Endothelial cell of umbilical vein (primary cell): ENCODE results near the gene CHMP5. TPM values are rescaled to one million over a fixed set of nuclear protein-coding genes. Genes with fewer than 3 reads are reported as not detected.

Experiments
- BruUV-seq: library from RNA; stranded (reverse); fragments of 400-500 nt; replicated peaks from 2 replicates; lab custom pipeline; 2021; lab: Mats Ljungman, UMichigan
- CTCF ChIA-PET: fragments of 300-600, 350-600 bp; sonication (Branson Sonifier 250); formaldehyde crosslinking; loops from one replicate; lab custom pipeline; 2021; ENCODE audit warnings: antibody characterized with exemption, inconsistent platforms; lab: Charles Lee
- POLR2A ChIA-PET: fragments of 300-600, 350-600 bp; sonication (Branson Sonifier 250); formaldehyde crosslinking; loops from one replicate; lab custom pipeline; 2021; ENCODE audit warnings: antibody characterized with exemption, inconsistent platforms; lab: Charles Lee
- DNase-seq: peaks from one replicate; pipeline ENCODE4 v3.0.0-alpha.2; 2011; ENCODE audit warnings: low read depth, low spot score
- FAIRE-seq: peaks from 2 replicates; lab custom pipeline; 2011; peaks lifted over from hg19 to GRCh38; lab: Jason Lieb, UNC
- H2AFZ ChIP-seq: 2 replicates; pipeline ENCODE4 v1.6.0; 2012; ENCODE audit warnings: low read depth, low read length, control low read depth, inconsistent platforms
- H3K27ac ChIP-seq: 2 replicates; pipeline ENCODE4 v1.5.1; 2011; ENCODE audit warnings: low read depth, mild to moderate bottlenecking, control low read depth, low read length, moderate library complexity; ENCODE audit not compliant: insufficient read depth
- H3K27me3 ChIP-seq, 2 experiments: 2 replicates each; pipeline versions ENCODE4 v1.6.0 to v1.6.1; 2011; ENCODE audit warnings: low read length in 2 of 2, mixed read lengths in 1 of 2; ENCODE audit not compliant: control insufficient read depth in 2 of 2, insufficient read depth in 2 of 2
- H3K36me3 ChIP-seq, 2 experiments: 2 replicates in 1 of 2; 3 replicates in 1 of 2; pipeline ENCODE4 v1.5.1; 2011; ENCODE audit warnings: low read length in 2 of 2, mild to moderate bottlenecking in 1 of 2, moderate library complexity in 1 of 2; ENCODE audit not compliant: control insufficient read depth in 2 of 2, insufficient read depth in 2 of 2; ENCODE audit errors: extremely low read depth in 1 of 2
- H3K4me1 ChIP-seq: 3 replicates; pipeline ENCODE4 v1.5.1; 2011; ENCODE audit warnings: mild to moderate bottlenecking, low read length; ENCODE audit not compliant: control insufficient read depth, insufficient read depth; ENCODE audit errors: extremely low read depth
- H3K4me2 ChIP-seq: 2 replicates; pipeline ENCODE4 v1.6.1; 2011; ENCODE audit warnings: low read length, control low read depth, mixed read lengths; ENCODE audit not compliant: insufficient read depth
- H3K4me3 ChIP-seq, 3 experiments: fragments of 200-600 bp in 1 of 3; sonication (generic), shearing (Covaris generic) in 1 of 3; replicated peaks in 1 of 3; 2 replicates each; pipeline ENCODE4 v1.5.1; 2011 to 2016; ENCODE audit warnings: control low read depth in 3 of 3, low read length in 3 of 3, mild to moderate bottlenecking in 2 of 3, inconsistent platforms in 1 of 3, low read depth in 1 of 3, moderate library complexity in 1 of 3; ENCODE audit not compliant: insufficient read depth in 1 of 3
- H3K79me2 ChIP-seq: 2 replicates; pipeline ENCODE4 v1.6.0; 2012; ENCODE audit warnings: low read length, inconsistent platforms; ENCODE audit not compliant: control insufficient read depth, insufficient read depth
- H3K9ac ChIP-seq: replicated peaks from 2 replicates; pipeline ENCODE3; 2011; ENCODE audit warnings: low read length, control low read depth; ENCODE audit not compliant: insufficient read depth; ENCODE audit errors: extremely low read depth
- H3K9me1 ChIP-seq: replicated peaks from 3 replicates; pipeline ENCODE4 v1.6.0; 2011; ENCODE audit warnings: mild to moderate bottlenecking, low read length; ENCODE audit not compliant: control insufficient read depth, insufficient read depth; ENCODE audit errors: extremely low read depth
- H3K9me3 ChIP-seq: replicated peaks from 2 replicates; pipeline ENCODE4 v1.5.1; 2012; ENCODE audit warnings: low read length, inconsistent platforms; ENCODE audit not compliant: control insufficient read depth, insufficient read depth
- H4K20me1 ChIP-seq: replicated peaks from 2 replicates; pipeline ENCODE3; 2011; ENCODE audit warnings: mild to moderate bottlenecking, low read length; ENCODE audit not compliant: control insufficient read depth, insufficient read depth; ENCODE audit errors: extremely low read depth
- EZH2 ChIP-seq: IDR thresholded peaks from 2 replicates; pipeline ENCODE4 v1.6.1; 2012; ENCODE audit warnings: borderline replicate concordance, low read depth, mild to moderate bottlenecking, moderate library complexity, low read length, inconsistent platforms; ENCODE audit not compliant: severe bottlenecking
- FOS ChIP-seq: IDR thresholded peaks from 2 replicates; pipeline ENCODE4 v1.6.1; 2011; ENCODE audit warnings: mild to moderate bottlenecking, low read length, moderate library complexity, borderline replicate concordance; ENCODE audit not compliant: insufficient read depth
- POLR2A ChIP-seq: IDR thresholded peaks from 2 replicates; pipeline ENCODE4 v1.6.1; 2012; ENCODE audit warnings: low read depth, mild to moderate bottlenecking, control low read depth, low read length
- POLR2AphosphoS5 ChIP-seq: IDR thresholded peaks from 2 replicates; pipeline ENCODE4 v1.6.1; 2012; ENCODE audit warnings: low read depth, mild to moderate bottlenecking, control low read depth, low read length, moderate library complexity; ENCODE audit not compliant: insufficient read depth
- dilution Hi-C: fragments of 300-500 bp; cut with MboI; formaldehyde crosslinking; loops from one replicate; pipeline ENCODE4 v1.15.0; 2019; ENCODE audit warnings: low sequenced_read_pairs; ENCODE audit not compliant: extremely low pct_ligation_motif_present
- intact Hi-C: fragments of 100-400 bp; cut with micrococcal nuclease; formaldehyde crosslinking; loops from one replicate; pipeline ENCODE4 v1.10.0; 2022
- polyA plus RNA-seq, 4 experiments: library from polyadenylated mRNA; depleted of rRNA in 3 of 4; stranded (reverse) in 3 of 4; unstranded in 1 of 4; fragments of >200 nt; gene quantifications; 2 replicates each; pipeline versions ENCODE4 v1.2.1 to v1.2.3, GENCODE V29; 2011 to 2012; ENCODE audit warnings: missing spikeins in 1 of 4
- total RNA-seq: library from RNA; stranded (reverse); gene quantifications from 2 replicates; pipeline ENCODE4 v1.2.3, GENCODE V29; 2021

CHMP5 gene
- total and polyA plus RNA-seq, 2 donors (not counting 3 experiments of a cell fraction or from before 2014, with no cell fraction given) = 33.2 to 55.8 TPM

DNA sequence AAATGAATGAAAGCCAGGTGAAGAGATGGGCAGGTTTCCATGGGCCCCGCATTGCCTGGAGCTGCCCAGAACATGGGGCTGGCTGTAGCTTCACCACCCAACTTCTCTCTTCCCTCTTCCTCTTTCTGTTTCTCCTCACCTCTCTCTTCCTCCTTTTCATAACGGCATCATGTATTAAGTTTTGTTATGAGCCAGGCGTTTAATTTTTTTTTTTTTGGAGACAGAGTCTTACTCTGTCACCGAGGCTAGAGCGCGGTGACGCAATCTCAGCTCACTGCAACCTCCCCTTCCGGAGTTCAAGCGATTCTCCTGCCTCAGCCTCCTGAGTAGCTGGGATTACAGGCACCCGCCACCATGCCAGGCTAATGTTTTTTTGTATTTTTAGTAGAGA, 37.8 kb upstream of the CHMP5 start:
- Histone ChIP-seq H3K4me3 (no peak overlapping the region), H3K4me2 (no peak overlapping the region), H3K9me3 (no peaks in the 10 kb centered on the region), H2AFZ (no peak overlapping the region), H3K9ac (no peak overlapping the region), H3K4me1 (peaks cover 5% of the 10 kb centered on the region), H3K36me3 (no peaks in the 10 kb centered on the region), H3K27me3 (peaks cover 0 to 2% of the 10 kb centered on the region in 2 experiments), H4K20me1 (no peaks in the 10 kb centered on the region), H3K79me2 (no peaks in the 10 kb centered on the region), H3K9me1 (no peaks in the 10 kb centered on the region), H3K27ac (no peak overlapping the region)
- intact Hi-C loops (loop anchor here (5.0 kb wide), 1 partner anchor 645 kb away; no protein-coding TSS in a partner anchor), dilution Hi-C loops (no loop called here)
- ChIA-PET POLR2A (interaction anchor here (1.1 kb wide), 1 partner anchor 202 kb away, joined by 7 read pairs; the partner anchor contains the start of gene DNAJA1), CTCF (interaction anchor here (1.0 to 3.0 kb wide), 20 partner anchors 7 to 645 kb away, joined by 3 to 67 read pairs (median 6); partner anchors contain the start of genes B4GALT1 and SMU1)
- TF ChIP-seq POLR2AphosphoS5 (no peak), POLR2A (no peak), EZH2 (no peak)
- FAIRE-seq (no peak), DNase-seq (no peak)
- no TSS peak for BruUV-seq

DNA sequence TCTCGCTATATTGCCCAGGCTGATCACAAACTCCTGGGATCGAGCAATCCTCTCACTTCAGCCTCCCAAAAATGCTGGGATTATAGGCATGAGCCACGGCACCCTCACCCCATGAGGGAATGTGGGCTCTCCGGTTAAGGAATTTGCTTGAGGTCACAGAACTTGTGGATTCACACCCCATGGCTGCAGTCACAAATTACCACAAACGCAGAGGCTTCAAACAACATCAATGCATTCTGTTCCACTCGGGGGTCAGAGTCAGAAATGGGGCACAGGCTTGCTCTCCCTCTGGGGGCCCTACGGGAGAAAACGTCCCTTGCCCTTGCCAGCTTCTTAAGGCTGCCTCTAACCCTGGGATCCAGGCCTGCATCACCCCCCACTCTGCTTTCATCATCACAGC, 37.1 kb upstream of the CHMP5 start:
- dilution Hi-C loops (no loop called here), intact Hi-C loops (loop anchor here (5.0 kb wide), 1 partner anchor 645 kb away; no protein-coding TSS in a partner anchor)
- Histone ChIP-seq H3K9me3 (no peaks in the 10 kb centered on the region), H3K4me2 (no peak overlapping the region), H4K20me1 (no peaks in the 10 kb centered on the region), H3K9ac (no peak overlapping the region), H3K79me2 (no peaks in the 10 kb centered on the region), H2AFZ (no peak overlapping the region), H3K36me3 (no peaks in the 10 kb centered on the region), H3K4me3 (no peak overlapping the region), H3K27ac (no peak overlapping the region), H3K4me1 (peaks cover 5% of the 10 kb centered on the region), H3K27me3 (peaks cover 0 to 8% of the 10 kb centered on the region in 2 experiments), H3K9me1 (no peaks in the 10 kb centered on the region)
- no peak for FAIRE-seq
- CTCF ChIA-PET = interaction anchor here (2.1 to 3.0 kb wide), 3 partner anchors 9 to 146 kb away, joined by 8 to 67 read pairs (median 17); no protein-coding TSS in a partner anchor
- DNase-seq = no peak
- no peak for TF ChIP-seq FOS
- BruUV-seq = no TSS peak
- POLR2A ChIA-PET = no interaction called here
